ENCODE results near the gene OR8J1. TPM values are rescaled to one million over a fixed set of nuclear protein-coding genes. Genes with fewer than 3 reads are reported as not detected.

The OR8J1 gene
- total and polyA plus RNA-seq, 12 donors = not detected

- Histone ChIP-seq H3K4me1 (replicated peaks in 1 of 2) (no peaks in the 10 kb centered on the region), H3K36me3 (replicated peaks in 1 of 2) (no peaks in the 10 kb centered on the region), H3K27me3 (no peaks in the 10 kb centered on the region), H3K4me3 (no peak overlapping the region), H3K27ac (no peak overlapping the region), H3K9me3 (replicated peaks in 1 of 3) (no peaks in the 10 kb centered on the region)
- intact Hi-C loops (cut with DNase I) = no loop called here
- TF ChIP-seq CTCF (IDR thresholded peaks at IDR 0.05) = no peak
- no peak for TF ChIP-seq POLR2A (IDR thresholded peaks at IDR 0.05)
- DNase-seq = no peak
Observed at GRCh38 chr11:56410801-56411200, 56.7 kb downstream of the OR8J1 start.

Other genes with a start within 250 kb of the OR8J1 start
- not detected for gene OR8H3, start 231.9 kb upstream of the OR8J1 start, total RNA-seq
- gene OR8H3, start 231.9 kb upstream of the OR8J1 start, polyA plus RNA-seq = not detected
- gene OR8J3, start 214.1 kb upstream of the OR8J1 start, total RNA-seq = not detected
- not detected for gene OR8J3, start 214.1 kb upstream of the OR8J1 start, polyA plus RNA-seq
- not detected for gene OR8K5, start 194.0 kb upstream of the OR8J1 start, total RNA-seq
- gene OR8K5, start 194.0 kb upstream of the OR8J1 start, polyA plus RNA-seq = not detected
- not detected for gene OR5J2, start 177.7 kb upstream of the OR8J1 start, total RNA-seq
- gene OR5J2, start 177.7 kb upstream of the OR8J1 start, polyA plus RNA-seq = not detected
- gene OR5T2, start 120.0 kb upstream of the OR8J1 start, total RNA-seq = not detected
- gene OR5T2, start 120.0 kb upstream of the OR8J1 start, polyA plus RNA-seq = not detected
- gene OR5T3, start 102.0 kb upstream of the OR8J1 start, total RNA-seq = not detected
- not detected for gene OR5T3, start 102.0 kb upstream of the OR8J1 start, polyA plus RNA-seq
- gene OR5T1, start 80.1 kb upstream of the OR8J1 start, total RNA-seq = not detected
- not detected for gene OR5T1, start 80.1 kb upstream of the OR8J1 start, polyA plus RNA-seq
- not detected for gene OR8H1, start 62.0 kb upstream of the OR8J1 start, total RNA-seq
- not detected for gene OR8H1, start 62.0 kb upstream of the OR8J1 start, polyA plus RNA-seq
- gene OR8K3, start 39.1 kb upstream of the OR8J1 start, total RNA-seq = not detected
- gene OR8K3, start 39.1 kb upstream of the OR8J1 start, polyA plus RNA-seq = not detected
- gene OR8K1, start 8.3 kb upstream of the OR8J1 start, total RNA-seq = not detected
- not detected for gene OR8K1, start 8.3 kb upstream of the OR8J1 start, polyA plus RNA-seq
- gene OR8U1, start 21.3 kb downstream of the OR8J1 start, total RNA-seq = not detected
- gene OR8U1, start 21.3 kb downstream of the OR8J1 start, polyA plus RNA-seq = not detected
- not detected for gene OR5AL1, start 58.4 kb downstream of the OR8J1 start, total RNA-seq
- not detected for gene OR5AL1, start 58.4 kb downstream of the OR8J1 start, polyA plus RNA-seq
- gene OR5M3, start 119.1 kb downstream of the OR8J1 start, total RNA-seq = not detected
- not detected for gene OR5M3, start 119.1 kb downstream of the OR8J1 start, polyA plus RNA-seq
- gene OR5M8, start 137.1 kb downstream of the OR8J1 start, total RNA-seq = not detected
- gene OR5M8, start 137.1 kb downstream of the OR8J1 start, polyA plus RNA-seq = not detected
- gene OR5M11, start 189.0 kb downstream of the OR8J1 start, total RNA-seq = not detected
- not detected for gene OR5M11, start 189.0 kb downstream of the OR8J1 start, polyA plus RNA-seq
- not detected for gene OR5M10, start 223.4 kb downstream of the OR8J1 start, total RNA-seq
- gene OR5M10, start 223.4 kb downstream of the OR8J1 start, polyA plus RNA-seq = not detected